HepG2 (cell line): Measurements from ENCODE around the gene MAVS. TPM values are rescaled to one million over a fixed set of nuclear protein-coding genes. Genes with fewer than 3 reads are reported as not detected.
A peak's percentile ranks its signal among the peaks of the same experiment; 100 is the strongest.

Experiments used
- ATF2 ChIP-seq: sonication (generic); formaldehyde crosslinking; IDR thresholded peaks from 2 replicates; pipeline ENCODE4 v1.4.0; 2020; ENCODE audit warnings: missing genetic modification reagents
- ATF7-NPFF ChIP-seq: sonication (generic); formaldehyde crosslinking; IDR thresholded peaks from 2 replicates; pipeline ENCODE4 v1.8.1; 2023; ENCODE audit warnings: mild to moderate bottlenecking, low read depth, missing genetic modification reagents, moderate library complexity
- DMAP1 ChIP-seq: IDR thresholded peaks from 2 replicates; pipeline ENCODE4 v1.6.1; 2016
- ETS1 ChIP-seq: sonication (generic); formaldehyde crosslinking; IDR thresholded peaks from 2 replicates; pipeline ENCODE4 v1.4.0; 2020; ENCODE audit warnings: missing genetic modification reagents
- HES4 ChIP-seq: sonication (generic); formaldehyde crosslinking; IDR thresholded peaks from 2 replicates; pipeline ENCODE4 v1.9.0; 2021; ENCODE audit warnings: mild to moderate bottlenecking, missing genetic modification reagents, borderline replicate concordance
- HNF1B ChIP-seq: sonication (generic); formaldehyde crosslinking; IDR thresholded peaks from 2 replicates; pipeline ENCODE4 v1.5.1; 2020; ENCODE audit warnings: mild to moderate bottlenecking, moderate library complexity, missing genetic modification reagents
- KLF9 ChIP-seq: IDR thresholded peaks from 2 replicates; pipeline ENCODE4 v1.6.1; 2016; ENCODE audit warnings: low read depth
- MLLT10 ChIP-seq: sonication (generic); formaldehyde crosslinking; IDR thresholded peaks from 2 replicates; pipeline ENCODE4 v1.4.0; 2020; ENCODE audit warnings: missing genetic modification reagents
- NBN ChIP-seq: fragments of 450-650 bp; conservative IDR thresholded peaks from 2 replicates; pipeline ENCODE4 v1.6.1; 2017
- NFE2L2 ChIP-seq: fragments of 150-350 bp; IDR thresholded peaks from 2 replicates; pipeline ENCODE4 v1.6.1; 2014; ENCODE audit warnings: low read length
- PITX1 ChIP-seq: sonication (generic); formaldehyde crosslinking; IDR thresholded peaks from 2 replicates; pipeline ENCODE4 v1.5.1; 2020; ENCODE audit warnings: mild to moderate bottlenecking, missing genetic modification reagents
- PLRG1 ChIP-seq: fragments of 450-650 bp; conservative IDR thresholded peaks from 2 replicates; pipeline ENCODE4 v1.6.1; 2016
- PRDM4 ChIP-seq: sonication (generic); formaldehyde crosslinking; IDR thresholded peaks from 2 replicates; pipeline ENCODE4 v1.9.0; 2021; ENCODE audit warnings: missing genetic modification reagents, borderline replicate concordance
- RFX3 ChIP-seq: IDR thresholded peaks from 2 replicates; pipeline ENCODE4 v1.6.1; 2016; ENCODE audit warnings: missing biosample characterization, missing genetic modification reagents
- SAP130 ChIP-seq: IDR thresholded peaks from 2 replicates; pipeline ENCODE4 v1.6.1; 2016; ENCODE audit warnings: low read depth
- SIN3B ChIP-seq: fragments of 150-350 bp; IDR thresholded peaks from 2 replicates; pipeline ENCODE4 v1.6.1; 2014; ENCODE audit warnings: low read length
- SMAD3 ChIP-seq: sonication (generic); formaldehyde crosslinking; IDR thresholded peaks from 2 replicates; pipeline ENCODE4 v1.4.0; 2020; ENCODE audit warnings: missing genetic modification reagents
- THYN1 ChIP-seq: sonication (generic); formaldehyde crosslinking; IDR thresholded peaks from 2 replicates; pipeline ENCODE4 v1.8.1; 2023; ENCODE audit warnings: low read depth, mild to moderate bottlenecking, moderate library complexity, missing genetic modification reagents, borderline replicate concordance
- YEATS2 ChIP-seq: sonication (generic); formaldehyde crosslinking; IDR thresholded peaks from 2 replicates; pipeline ENCODE4 v1.4.0; 2020; ENCODE audit warnings: missing genetic modification reagents, borderline replicate concordance
- ZBTB38 ChIP-seq: sonication (generic); formaldehyde crosslinking; IDR thresholded peaks from 2 replicates; pipeline ENCODE4 v1.5.1; 2020; ENCODE audit warnings: mild to moderate bottlenecking, missing genetic modification reagents
- ZNF124 ChIP-seq: sonication (generic); formaldehyde crosslinking; IDR thresholded peaks from 2 replicates; pipeline ENCODE4 v1.4.0; 2020; ENCODE audit warnings: missing genetic modification reagents
- ZNF205 ChIP-seq: IDR thresholded peaks from 2 replicates; pipeline ENCODE4 v1.6.1; 2018; ENCODE audit warnings: missing biosample characterization, missing genetic modification reagents
- ZNF362 ChIP-seq: sonication (generic); formaldehyde crosslinking; IDR thresholded peaks from 2 replicates; pipeline ENCODE4 v1.4.0; 2020; ENCODE audit warnings: missing genetic modification reagents, mild to moderate bottlenecking, borderline replicate concordance
- ZNF501 ChIP-seq: sonication (generic); formaldehyde crosslinking; IDR thresholded peaks from 2 replicates; pipeline ENCODE4 v1.5.1; 2020; ENCODE audit warnings: mild to moderate bottlenecking, moderate library complexity, missing genetic modification reagents
- ZNF607 ChIP-seq: sonication (generic); formaldehyde crosslinking; IDR thresholded peaks from 2 replicates; pipeline ENCODE4 v1.5.1; 2020; ENCODE audit warnings: missing genetic modification reagents, mild to moderate bottlenecking, borderline replicate concordance
- ZNF737 ChIP-seq: sonication (generic); formaldehyde crosslinking; IDR thresholded peaks from 2 replicates; pipeline ENCODE4 v1.5.0; 2020; ENCODE audit warnings: missing genetic modification reagents, mild to moderate bottlenecking, borderline replicate concordance
- polyA plus RNA-seq, 8 experiments: library from polyadenylated mRNA; depleted of rRNA in 3 of 8; stranded (reverse) in 7 of 8; unstranded in 1 of 8; fragments of >200 nt; fragmentation: Illumina TruSeq in 4 of 8; extraction: Trizol in 4 of 8; gene quantifications; 2 replicates each; pipeline versions ENCODE4 v1.2.1 to v1.2.3, GENCODE V29; 2011 to 2016; ENCODE audit warnings: low read depth in 4 of 8, missing spikeins in 1 of 8, mixed read lengths in 1 of 8; ENCODE audit not compliant: insufficient read depth in 1 of 8
- total RNA-seq, 5 experiments: library from RNA; depleted of rRNA; stranded (reverse); fragments of >200 nt; fragmentation: Illumina TruSeq; extraction: Trizol; gene quantifications; 2 replicates each; pipeline ENCODE4 v1.2.3, GENCODE V29; 2016; ENCODE audit warnings: low read depth in 1 of 5

The MAVS gene
- total and polyA plus RNA-seq, 2 of the 13 experiments (the other 11 are each of a cell fraction or from before 2014, with no cell fraction given): 27.3 to 36.6 TPM

GRCh38 chr20:3798373-3798768 lies 48.3 kb upstream of the MAVS start (continued):
- no peak for TF ChIP-seq PITX1 (CRISPR knock-in tag)
- peak; percentile 54; the same call in 1 of the 2 replicates for TF ChIP-seq ZNF501 (CRISPR knock-in tag)
- TF ChIP-seq ATF7-NPFF: no peak
- TF ChIP-seq HES4 (CRISPR knock-in tag): 0 out of 2 replicates have a peak, but pooled peaks have one; percentile 28
- no peak for TF ChIP-seq KLF9 (CRISPR knock-in tag)
- TF ChIP-seq YEATS2 (CRISPR knock-in tag): no peak
- no peak for TF ChIP-seq PLRG1
- TF ChIP-seq SAP130 (CRISPR knock-in tag): no peak
- TF ChIP-seq DMAP1 (CRISPR knock-in tag): peak; percentile 21; the same call in 1 of the 2 replicates
- TF ChIP-seq ZNF124 (CRISPR knock-in tag): no peak
- no peak for TF ChIP-seq ETS1 (CRISPR knock-in tag)
- TF ChIP-seq ZNF205 (CRISPR knock-in tag): no peak
- no peak for TF ChIP-seq MLLT10
- peak; percentile 80 for TF ChIP-seq ZNF362
- TF ChIP-seq NFE2L2: no peak
- TF ChIP-seq ATF2 (CRISPR knock-in tag): no peak
- TF ChIP-seq THYN1 (CRISPR knock-in tag): no peak
- TF ChIP-seq ZBTB38 (CRISPR knock-in tag): no peak
- TF ChIP-seq NBN: no peak
- no peak for TF ChIP-seq SMAD3 (CRISPR knock-in tag)
- TF ChIP-seq ZNF737 (CRISPR knock-in tag): no peak
- TF ChIP-seq SIN3B: no peak
- TF ChIP-seq HNF1B (CRISPR knock-in tag): 0 out of 2 replicates have a peak, but pooled peaks have one; percentile 28
- TF ChIP-seq PRDM4 (CRISPR knock-in tag): no peak
- TF ChIP-seq ZNF607 (CRISPR knock-in tag): 0 out of 2 replicates have a peak, but pooled peaks have one; percentile 28
- no peak for TF ChIP-seq RFX3 (CRISPR knock-in tag)
